H1 (cell line): ENCODE measurements around the gene NTRK1. TPM values are rescaled to one million over a fixed set of nuclear protein-coding genes. Genes with fewer than 3 reads are reported as not detected.
A peak's percentile ranks its signal among the peaks of the same experiment; 100 is the strongest.

Experiments
- ASH2L ChIP-seq: fragments of 200-600, 300-600 bp; sonication (generic); IDR thresholded peaks from one replicate; pipeline ENCODE4 v1.7.1; 2017; ENCODE audit warnings: low read length
- BRCA1 ChIP-seq: IDR thresholded peaks from 2 replicates; pipeline ENCODE4 v1.6.1; 2012; ENCODE audit warnings: low read depth, low read length, improper control_type of control experiment
- CHD1 ChIP-seq: IDR thresholded peaks from 2 replicates; pipeline ENCODE4 v1.6.1; 2012; ENCODE audit warnings: low read depth, low read length, improper control_type of control experiment
- CHD2 ChIP-seq: IDR thresholded peaks from 2 replicates; pipeline ENCODE4 v1.6.1; 2012; ENCODE audit warnings: low read length, improper control_type of control experiment
- CTBP2 ChIP-seq: IDR thresholded peaks from 2 replicates; pipeline ENCODE4 v1.7.0; 2011; ENCODE audit warnings: borderline replicate concordance, mild to moderate bottlenecking, moderate library complexity, mixed read lengths, low read length; ENCODE audit not compliant: insufficient read depth, insufficient read length
- EGR1 ChIP-seq: IDR thresholded peaks from 2 replicates; pipeline ENCODE4 v1.6.1; 2011; ENCODE audit warnings: low read depth, low read length, borderline replicate concordance
- EP300 ChIP-seq, 2 experiments: IDR thresholded peaks; 1 replicate in 1 of 2; 2 replicates in 1 of 2; pipeline ENCODE4 v1.6.1; 2011 to 2012; ENCODE audit warnings: low read depth in 2 of 2, low read length in 2 of 2, mild to moderate bottlenecking in 2 of 2, borderline replicate concordance in 1 of 2, inconsistent platforms in 1 of 2, moderate library complexity in 1 of 2
- GTF2F1 ChIP-seq: IDR thresholded peaks from 2 replicates; pipeline ENCODE4 v1.6.1; 2012; ENCODE audit warnings: low read depth, low read length, improper control_type of control experiment, borderline replicate concordance
- NANOG ChIP-seq: IDR thresholded peaks from 2 replicates; pipeline ENCODE4 v1.6.1; 2011; ENCODE audit warnings: low read length, low read depth, mild to moderate bottlenecking, inconsistent platforms; ENCODE audit not compliant: insufficient read depth, poor library complexity, severe bottlenecking
- NRF1 ChIP-seq: IDR thresholded peaks from 2 replicates; pipeline ENCODE4 v1.6.1; 2011; ENCODE audit warnings: mild to moderate bottlenecking, low read depth, low read length, improper control_type of control experiment
- POLR2AphosphoS5 ChIP-seq: IDR thresholded peaks from 2 replicates; pipeline ENCODE4 v1.6.1; 2011; ENCODE audit warnings: low read depth, low read length
- RAD21 ChIP-seq, 2 experiments: IDR thresholded peaks in 1 of 2; conservative IDR thresholded peaks in 1 of 2; 2 replicates each; pipeline ENCODE4 v1.6.1; 2011; ENCODE audit warnings: low read depth in 2 of 2, low read length in 2 of 2, improper control_type of control experiment in 1 of 2, inconsistent platforms in 1 of 2, mild to moderate bottlenecking in 1 of 2, moderate library complexity in 1 of 2
- SIN3A ChIP-seq, 2 experiments: IDR thresholded peaks in 1 of 2; conservative IDR thresholded peaks in 1 of 2; 2 replicates each; pipeline ENCODE4 v1.6.1; 2011 to 2012; ENCODE audit warnings: low read length in 2 of 2, improper control_type of control experiment in 1 of 2, low read depth in 1 of 2, mild to moderate bottlenecking in 1 of 2
- SIX5 ChIP-seq: IDR thresholded peaks from 2 replicates; pipeline ENCODE4 v1.6.1; 2011; ENCODE audit warnings: mild to moderate bottlenecking, low read depth, low read length
- SP4 ChIP-seq: IDR thresholded peaks from 2 replicates; pipeline ENCODE4 v1.6.1; 2012; ENCODE audit warnings: low read length, inconsistent platforms
- TAF1 ChIP-seq: IDR thresholded peaks from 2 replicates; pipeline ENCODE4 v1.6.1; 2011; ENCODE audit warnings: mild to moderate bottlenecking, low read depth, low read length
- ZNF274 ChIP-seq: IDR thresholded peaks from 2 replicates; pipeline ENCODE4 v1.7.0; 2012; ENCODE audit warnings: low read length, borderline replicate concordance; ENCODE audit errors: extremely low read depth
- polyA plus RNA-seq, 7 experiments: library from polyadenylated mRNA; depleted of rRNA in 3 of 7; stranded (reverse) in 5 of 7; unstranded in 2 of 7; fragments of >200 nt in 5 of 7; fragments of 200-250 nt in 2 of 7; gene quantifications; 1 replicate in 5 of 7; 2 replicates in 1 of 7; 4 replicates in 1 of 7; pipeline versions ENCODE4 v1.2.1 to v1.2.3, GENCODE V29; 2011 to 2013; ENCODE audit warnings: missing spikeins in 2 of 7, mixed read lengths in 2 of 7
- total RNA-seq: library from RNA; stranded (reverse); fragmentation: NEBNext Ultra II Directional; extraction: Animal tissue kit (Norgen Biotek cat#: 25700); gene quantifications from 2 replicates; pipeline ENCODE4 v1.2.1, GENCODE V29; 2021
- TF ChIP-seq, protein P1 (sequence below): IDR thresholded peaks from 2 replicates; pipeline ENCODE4 v1.6.1; 2012; ENCODE audit warnings: low read length, inconsistent platforms
- TF ChIP-seq, protein P2 (sequence below): IDR thresholded peaks from 2 replicates; pipeline ENCODE4 v1.6.1; 2012; ENCODE audit warnings: inconsistent platforms
- TF ChIP-seq, protein P3 (sequence below): IDR thresholded peaks from 2 replicates; pipeline ENCODE4 v1.6.1; 2011; ENCODE audit warnings: low read depth, mild to moderate bottlenecking, low read length; ENCODE audit not compliant: insufficient read depth

The NTRK1 gene
- total and polyA plus RNA-seq, 2 of the 8 experiments (the other 6 are each of a cell fraction or from before 2014, with no cell fraction given): 0.12 to 0.24 TPM

DNA sequence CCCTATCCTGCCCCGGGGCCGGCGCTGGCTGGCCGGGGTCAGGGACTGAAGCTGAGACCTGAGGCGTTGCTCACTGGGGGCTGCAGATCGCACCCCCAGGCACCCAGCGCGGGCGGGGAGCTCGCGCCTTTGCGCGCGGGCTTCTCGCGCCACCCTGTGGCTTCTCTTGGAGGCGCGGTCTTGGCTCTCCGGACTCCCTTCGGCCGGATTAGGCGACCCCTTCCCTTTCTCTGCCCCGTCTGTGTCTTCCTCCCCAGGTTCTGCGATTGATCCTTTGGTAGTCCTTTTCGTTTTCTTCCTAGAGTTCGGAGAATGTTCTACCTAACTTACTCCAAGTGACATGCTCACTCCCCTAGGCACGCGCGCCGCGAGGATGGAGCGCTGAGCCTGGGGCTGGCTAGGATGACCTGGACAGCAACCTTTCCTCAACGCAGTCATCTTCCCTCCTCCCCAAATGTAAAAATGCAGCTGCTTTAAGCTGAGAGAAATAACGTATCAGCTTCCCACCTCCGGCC, 495 bp upstream of the NTRK1 start (continued):
- TF ChIP-seq, protein P1, sequence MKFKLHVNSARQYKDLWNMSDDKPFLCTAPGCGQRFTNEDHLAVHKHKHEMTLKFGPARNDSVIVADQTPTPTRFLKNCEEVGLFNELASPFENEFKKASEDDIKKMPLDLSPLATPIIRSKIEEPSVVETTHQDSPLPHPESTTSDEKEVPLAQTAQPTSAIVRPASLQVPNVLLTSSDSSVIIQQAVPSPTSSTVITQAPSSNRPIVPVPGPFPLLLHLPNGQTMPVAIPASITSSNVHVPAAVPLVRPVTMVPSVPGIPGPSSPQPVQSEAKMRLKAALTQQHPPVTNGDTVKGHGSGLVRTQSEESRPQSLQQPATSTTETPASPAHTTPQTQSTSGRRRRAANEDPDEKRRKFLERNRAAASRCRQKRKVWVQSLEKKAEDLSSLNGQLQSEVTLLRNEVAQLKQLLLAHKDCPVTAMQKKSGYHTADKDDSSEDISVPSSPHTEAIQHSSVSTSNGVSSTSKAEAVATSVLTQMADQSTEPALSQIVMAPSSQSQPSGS: no peak
- TF ChIP-seq, protein P2, sequence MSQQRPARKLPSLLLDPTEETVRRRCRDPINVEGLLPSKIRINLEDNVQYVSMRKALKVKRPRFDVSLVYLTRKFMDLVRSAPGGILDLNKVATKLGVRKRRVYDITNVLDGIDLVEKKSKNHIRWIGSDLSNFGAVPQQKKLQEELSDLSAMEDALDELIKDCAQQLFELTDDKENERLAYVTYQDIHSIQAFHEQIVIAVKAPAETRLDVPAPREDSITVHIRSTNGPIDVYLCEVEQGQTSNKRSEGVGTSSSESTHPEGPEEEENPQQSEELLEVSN: peak; percentile 13; the same call in 1 of the 2 replicates
- TF ChIP-seq SIX5 (no peak), TAF1 (no peak), SP4 (no peak), RAD21 (IDR thresholded peaks at IDR 0.05 in 1 of 2, conservative IDR thresholded peaks at IDR 0.05 in 1 of 2; ENCODE audit: low read depth in 2 of 2, low read length in 2 of 2) (peak; percentile 76 to 83), ASH2L (no peak), SIN3A (conservative IDR thresholded peaks at IDR 0.05 in 1 of 2, IDR thresholded peaks at IDR 0.05 in 1 of 2; ENCODE audit: low read depth in 1 of 2, low read length in 2 of 2) (peak in 1 of 2 experiments; percentile 52; a peak in 2 of 4 replicates), ZNF274 (no peak), NRF1 (no peak), POLR2AphosphoS5 (no peak), CTBP2 (no peak), GTF2F1 (no peak), CHD2 (no peak), EP300 (IDR thresholded peaks at IDR 0.05; ENCODE audit: borderline replicate concordance in 1 of 2, low read depth in 2 of 2, low read length in 2 of 2) (no peak), BRCA1 (no peak), CHD1 (no peak), EGR1 (no peak), NANOG (no peak)
- TF ChIP-seq, protein P3, sequence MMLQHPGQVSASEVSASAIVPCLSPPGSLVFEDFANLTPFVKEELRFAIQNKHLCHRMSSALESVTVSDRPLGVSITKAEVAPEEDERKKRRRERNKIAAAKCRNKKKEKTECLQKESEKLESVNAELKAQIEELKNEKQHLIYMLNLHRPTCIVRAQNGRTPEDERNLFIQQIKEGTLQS: no peak
